HT-29 (cell line): ENCODE measurements around the gene DUSP8. TPM values are rescaled to one million over a fixed set of nuclear protein-coding genes. Genes with fewer than 3 reads are reported as not detected.

Source experiments
- DNase-seq: peaks from one replicate; pipeline ENCODE4 v3.0.0-alpha.2; 2015; ENCODE audit warnings: low spot score
- total RNA-seq: library from RNA; depleted of rRNA; stranded (reverse); fragments of >200 nt; shearing (Covaris generic); gene quantifications from 2 replicates; pipeline ENCODE4 v1.2.3, GENCODE V29; 2014

The DUSP8 gene
- total RNA-seq, 1 experiment from 2014 or later: 23.2 TPM

DNA sequence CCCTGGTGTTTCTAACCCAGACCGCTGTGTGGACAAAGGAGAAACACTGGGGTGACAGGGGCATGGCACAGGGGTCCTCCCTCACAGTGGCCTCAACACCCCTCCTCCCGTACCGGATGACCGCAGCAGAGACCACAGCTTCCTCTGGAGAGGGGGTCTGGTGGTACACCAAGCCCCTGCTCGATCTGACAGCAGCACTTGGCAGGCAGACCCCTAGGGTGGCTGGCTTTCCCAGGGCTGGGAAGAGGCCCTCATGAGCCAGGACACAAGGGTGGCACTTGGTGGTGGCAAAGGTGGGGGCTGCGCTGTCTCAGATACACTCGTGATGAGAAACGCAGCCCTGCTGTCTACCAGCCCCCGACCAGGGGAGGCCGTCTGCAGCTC lies 38.7 kb downstream of the DUSP8 start:
- no peak for DNase-seq

DNA sequence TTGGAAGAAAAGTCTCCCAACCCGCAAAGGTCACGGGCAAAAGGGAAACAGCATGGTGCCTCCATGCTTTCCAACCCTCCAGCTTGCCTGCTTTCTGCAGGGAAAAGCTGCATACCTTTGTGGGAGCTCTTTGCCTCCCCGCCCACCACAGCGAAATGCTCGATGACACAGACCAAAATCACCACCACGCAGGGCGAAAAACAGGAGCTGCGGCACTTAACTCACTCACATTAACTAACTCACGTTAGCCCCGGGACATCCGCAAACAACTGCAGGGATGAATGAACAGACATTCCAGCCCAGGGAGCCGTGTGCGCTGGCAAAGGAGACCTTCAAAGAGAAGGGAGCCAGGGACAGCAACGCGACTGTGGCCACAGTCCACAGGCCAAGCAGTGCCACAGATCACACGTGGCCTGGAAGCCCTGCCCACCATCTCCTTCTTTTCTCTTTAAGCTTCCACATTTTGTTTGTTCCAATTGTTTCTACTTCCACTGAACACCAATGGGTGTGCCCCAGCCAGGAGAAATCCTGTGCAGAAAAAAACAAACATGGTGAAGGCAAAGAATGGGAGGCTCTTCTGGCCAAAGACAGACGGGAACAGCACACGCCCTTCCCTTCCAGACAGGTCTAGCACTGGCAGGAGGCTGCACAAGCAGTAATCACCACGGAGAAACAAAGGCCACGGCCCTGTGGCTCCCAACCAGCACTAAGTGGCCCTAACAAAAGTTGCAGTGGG lies 39.3 kb downstream of the DUSP8 start:
- no peak for DNase-seq

DNA sequence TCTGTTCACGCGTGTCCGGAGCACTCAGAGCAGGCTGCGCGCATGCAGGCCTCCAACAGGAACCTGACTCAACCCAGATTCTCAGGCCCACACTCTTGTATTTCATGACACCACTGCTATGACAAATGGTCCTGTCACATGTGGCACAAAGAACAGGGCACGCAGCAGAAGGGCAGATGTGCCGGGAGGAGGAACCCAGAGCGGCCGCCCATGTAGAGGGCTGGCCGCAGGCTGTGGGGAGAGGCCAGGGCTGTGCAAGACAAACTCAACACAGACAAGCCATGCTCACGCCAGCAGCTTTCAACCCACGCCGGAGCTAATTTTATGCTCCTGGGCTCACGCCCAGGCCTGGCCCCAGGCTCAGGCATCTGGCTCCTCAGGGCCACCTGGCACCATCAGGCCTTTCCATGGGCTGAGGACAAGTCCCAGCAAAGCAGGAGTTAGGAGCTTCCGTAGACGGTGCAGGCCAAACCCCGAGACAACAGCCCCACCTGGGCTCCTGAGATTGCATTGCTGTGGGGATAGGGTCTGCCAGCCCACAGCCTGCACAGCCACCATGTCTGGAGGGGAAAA lies 40.0 kb downstream of the DUSP8 start:
- no peak for DNase-seq

DNA sequence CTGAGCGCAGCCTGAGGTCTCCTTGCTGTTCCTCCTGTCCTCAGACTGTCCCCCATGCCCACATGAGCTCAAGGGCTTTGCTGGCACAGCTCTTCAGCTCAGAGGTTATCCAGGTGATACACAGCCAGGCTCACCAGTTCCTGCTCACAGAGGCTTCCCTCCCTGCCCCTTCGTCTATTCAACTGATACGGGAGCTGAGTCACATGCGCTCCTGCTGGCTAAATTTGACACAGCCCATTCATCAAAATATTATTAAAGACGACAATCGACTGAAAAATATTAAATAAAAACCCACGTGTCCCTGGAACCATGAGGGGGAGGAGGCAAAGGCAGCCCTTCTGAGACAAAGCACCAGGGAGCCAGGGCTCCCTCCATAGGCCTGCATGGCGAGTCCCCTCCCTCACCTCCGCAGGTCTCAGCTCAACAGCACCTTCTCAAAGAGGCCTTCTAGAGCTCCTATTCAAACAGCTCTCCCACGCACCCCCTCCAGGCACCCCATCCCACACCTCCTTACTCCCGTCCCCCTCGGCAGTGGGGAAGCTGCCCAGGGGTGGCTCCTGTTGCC lies 40.5 kb downstream of the DUSP8 start:
- no peak for DNase-seq

DNA sequence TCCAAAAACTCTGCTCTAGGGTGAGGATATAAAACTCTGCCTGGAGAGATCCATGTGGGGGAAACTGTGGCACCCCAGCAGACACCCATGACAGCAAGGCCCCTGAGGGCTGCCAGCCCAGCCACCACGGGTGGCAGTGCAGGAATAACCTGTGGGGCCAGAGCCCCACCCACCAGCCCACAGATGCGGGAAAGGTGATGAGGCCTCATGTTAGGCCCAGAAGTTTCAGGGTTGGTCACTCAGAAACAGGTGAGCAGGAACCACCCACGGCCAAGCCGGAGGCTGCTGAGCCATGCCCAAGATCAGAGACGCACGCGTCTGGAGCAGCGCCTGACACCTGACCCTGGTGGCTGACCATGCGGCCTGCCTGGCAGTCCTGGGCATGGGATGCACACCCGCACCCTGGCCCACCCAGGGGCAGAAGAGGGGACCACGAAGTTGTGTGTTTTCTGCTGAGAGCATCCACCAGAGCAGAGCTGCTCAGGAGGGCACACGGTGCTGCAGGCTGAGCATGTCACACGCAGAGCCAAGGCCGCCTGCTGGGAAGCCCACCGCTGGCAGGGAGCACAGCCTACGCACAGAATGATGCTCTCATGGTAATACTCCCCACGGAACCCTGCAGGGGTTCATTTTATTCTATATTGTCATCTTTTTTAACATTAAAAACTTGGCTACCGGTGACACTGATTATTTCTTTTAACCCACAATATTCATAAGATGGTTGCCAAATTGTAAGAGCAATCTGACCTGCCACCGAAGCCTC lies 41.2 kb downstream of the DUSP8 start:
- no peak for DNase-seq

DNA sequence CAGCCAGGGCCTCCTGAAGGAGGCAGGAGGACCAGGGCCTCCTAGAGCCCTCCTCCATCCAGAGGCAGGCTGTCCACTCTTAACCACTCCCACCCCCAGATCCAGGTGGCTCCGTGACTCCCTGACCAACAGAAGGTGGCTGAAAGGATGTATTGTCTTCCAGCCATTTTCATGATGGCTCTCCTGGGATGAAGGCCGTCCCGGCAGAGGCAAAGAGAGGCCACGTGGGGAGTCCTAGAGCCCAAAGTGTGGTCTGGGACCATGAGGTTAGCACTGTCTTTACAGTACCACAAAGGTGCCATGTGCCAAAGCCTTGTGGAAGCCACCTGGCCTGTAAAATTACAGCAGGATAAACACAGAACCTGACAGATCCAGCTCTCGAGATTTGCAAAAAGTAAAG lies 42.3 kb downstream of the DUSP8 start:
- no peak for DNase-seq

DNA sequence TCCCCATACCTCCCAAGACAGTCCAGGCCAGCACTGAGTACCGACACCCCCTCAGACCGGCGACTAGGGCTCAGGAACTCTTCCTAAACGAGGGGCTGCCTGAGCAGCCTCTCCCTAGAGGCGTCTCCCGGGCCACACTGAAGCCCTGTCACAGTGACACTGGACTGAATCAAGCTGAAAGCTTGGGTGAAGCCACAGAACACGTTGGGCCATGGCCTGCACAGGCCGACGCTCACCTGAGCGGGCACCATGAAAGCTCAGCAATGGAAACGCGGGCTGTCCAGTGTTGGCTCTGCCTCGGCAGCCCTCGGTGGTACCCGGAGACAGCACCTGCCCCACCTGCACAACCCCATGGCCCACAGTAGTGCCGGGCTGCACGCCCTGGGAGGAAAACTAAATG lies 42.8 kb downstream of the DUSP8 start:
- no peak for DNase-seq

DNA sequence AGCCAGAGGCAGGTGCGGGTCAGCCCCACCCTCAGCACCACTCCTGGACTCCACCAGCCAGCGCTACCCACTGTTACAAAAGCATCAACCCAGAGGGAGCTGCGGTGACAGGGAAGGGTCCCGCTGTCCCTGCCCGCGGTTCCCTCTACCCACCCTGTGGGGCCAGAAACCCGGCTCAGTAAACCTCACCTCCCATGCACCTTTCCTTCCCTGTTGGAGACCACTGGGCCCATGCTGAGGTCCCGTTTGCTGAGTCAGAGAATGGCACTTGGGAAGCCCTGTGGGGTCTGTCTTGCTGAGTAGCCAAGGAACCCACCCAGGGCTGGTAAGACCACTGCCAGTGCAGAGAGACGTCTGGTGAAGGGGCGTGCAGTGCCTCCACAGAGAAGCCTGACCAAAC lies 43.4 kb downstream of the DUSP8 start:
- DNase-seq: no peak

DNA sequence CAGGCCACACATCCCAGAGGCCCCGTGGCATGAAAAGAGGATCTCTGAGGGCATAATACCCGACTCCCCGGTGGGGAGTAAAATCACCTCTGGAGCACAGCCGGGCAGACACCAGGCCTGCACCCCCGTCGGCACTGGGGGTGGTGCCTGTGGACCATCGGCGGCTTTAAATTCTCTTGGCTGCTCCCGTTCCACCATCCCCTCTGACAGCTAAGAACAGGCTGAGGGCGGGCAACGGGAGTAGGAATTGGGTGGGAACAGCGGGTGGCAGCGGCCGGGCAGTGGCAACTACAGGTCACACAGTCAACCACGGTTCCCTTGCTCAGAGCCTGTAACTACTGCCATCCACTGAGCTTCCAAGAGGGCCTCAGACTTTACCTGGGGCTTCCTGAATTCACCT lies 45.3 kb downstream of the DUSP8 start:
- no peak for DNase-seq

DNA sequence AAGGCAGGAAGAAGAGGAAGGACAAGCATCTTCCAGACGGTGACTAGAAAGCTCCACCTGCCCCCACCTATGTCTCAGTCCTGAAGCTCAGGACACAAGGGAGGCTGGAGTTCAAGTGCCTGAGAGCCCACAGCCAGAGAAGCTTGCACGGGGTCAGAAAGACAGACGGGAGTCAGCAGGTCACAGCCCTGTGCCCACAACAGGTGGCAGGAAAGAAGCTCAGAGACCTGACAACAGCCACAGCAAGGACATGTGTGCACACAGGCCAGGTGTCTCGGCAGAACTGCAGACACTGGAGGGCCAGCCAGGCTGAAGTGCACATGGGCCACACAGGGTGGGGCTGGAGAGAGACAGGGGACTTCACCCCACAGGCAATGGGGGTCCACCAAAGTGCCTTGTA lies 48.3 kb downstream of the DUSP8 start:
- DNase-seq: no peak

DNA sequence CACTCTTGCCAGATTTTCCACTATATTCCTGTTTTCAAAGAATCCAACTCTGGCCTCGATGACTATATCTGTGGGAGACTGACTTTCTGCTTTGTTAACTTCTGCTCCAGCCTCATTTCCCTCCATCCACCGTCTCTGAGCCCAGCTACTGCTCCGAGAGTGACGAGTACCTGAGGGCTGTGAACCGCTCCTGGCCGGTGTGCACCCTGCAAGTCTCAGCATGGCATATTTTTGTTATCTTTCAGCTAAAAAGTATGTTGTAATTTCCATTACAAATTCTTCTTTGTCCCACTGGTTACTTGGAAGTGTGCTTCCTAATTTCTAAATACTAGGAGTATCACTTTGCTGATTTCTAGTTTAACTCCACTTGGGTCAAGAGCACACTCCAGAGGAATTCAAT lies 49.0 kb downstream of the DUSP8 start:
- DNase-seq: no peak

DNA sequence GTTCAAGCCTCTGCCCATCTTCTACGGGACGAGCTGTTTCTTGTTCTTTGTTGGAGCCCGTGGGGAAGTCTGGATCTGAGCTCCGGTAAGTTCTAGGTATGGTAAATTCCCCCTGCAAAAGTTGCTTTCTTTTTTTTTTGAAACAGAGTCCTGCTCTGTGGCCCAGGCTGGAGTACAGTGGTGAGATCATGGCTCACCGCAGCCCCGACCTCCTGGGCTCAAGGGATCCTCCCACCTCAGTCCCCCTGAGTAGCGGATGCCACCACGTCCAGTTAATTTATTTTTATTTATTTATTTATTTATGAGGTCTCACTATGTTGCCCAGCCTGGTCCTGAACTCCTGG lies 50.0 kb downstream of the DUSP8 start:
- DNase-seq: no peak

DNA sequence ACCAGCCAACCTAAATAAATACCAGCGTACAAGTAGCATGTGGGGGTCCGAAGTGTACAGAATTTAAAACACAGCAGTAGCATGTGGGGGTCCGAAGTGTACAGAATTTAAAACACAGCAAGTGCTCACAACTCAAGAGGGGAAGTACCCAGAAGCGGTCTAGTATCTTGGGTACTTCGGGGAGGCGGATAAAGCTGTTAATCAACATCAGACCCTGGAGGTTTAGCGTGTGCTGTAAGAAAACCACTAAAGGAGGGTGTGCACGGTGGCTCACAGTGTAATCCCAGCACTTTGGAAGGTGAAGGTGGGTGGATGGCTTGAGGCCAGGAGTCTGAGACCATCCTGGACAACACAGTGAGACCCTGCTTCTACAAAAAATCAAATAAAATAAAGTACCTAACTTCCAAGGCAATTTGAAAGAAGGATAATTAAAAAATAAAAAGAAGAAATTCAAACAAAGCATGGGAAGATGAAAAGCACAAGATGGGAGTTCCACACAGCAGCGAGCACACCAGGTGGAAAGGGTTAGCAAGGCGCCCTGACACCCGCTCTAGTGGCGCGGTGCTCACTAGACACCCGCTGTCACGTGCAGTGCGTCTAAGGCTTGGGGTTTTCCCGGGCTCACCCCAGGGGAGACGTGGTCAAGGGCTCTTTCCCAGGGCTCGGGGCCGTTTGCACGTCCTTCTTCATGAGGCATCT lies 50.5 kb downstream of the DUSP8 start:
- DNase-seq: no peak

DNA sequence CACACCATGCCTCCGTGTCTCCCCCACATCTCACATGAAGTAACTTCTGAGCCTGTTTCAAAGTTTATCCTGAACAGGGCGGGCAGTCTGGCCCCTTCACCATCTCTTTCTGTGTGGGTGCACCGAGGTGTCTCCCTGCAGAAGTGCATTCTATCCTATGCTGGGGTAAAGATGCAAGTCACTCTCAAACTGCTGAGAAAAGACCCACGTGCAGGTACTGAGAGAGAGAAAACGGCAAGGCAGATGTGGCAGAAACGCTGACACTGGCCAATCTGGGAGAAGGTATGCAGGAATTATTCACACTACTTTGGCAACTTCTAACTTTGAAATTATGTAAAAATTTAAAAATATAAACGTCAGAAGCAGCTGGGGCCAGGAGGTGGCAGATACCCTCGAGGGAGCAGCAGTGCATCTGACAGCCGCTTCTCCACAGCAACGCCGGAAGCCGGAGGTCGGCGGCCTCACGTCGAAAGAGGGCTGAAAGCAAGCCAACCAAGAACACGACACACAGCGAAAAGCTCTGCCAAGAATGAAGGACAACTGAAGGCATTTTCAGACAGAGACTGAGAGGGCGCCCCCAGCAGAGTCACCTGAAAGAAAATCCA lies 51.3 kb downstream of the DUSP8 start:
- no peak for DNase-seq

DNA sequence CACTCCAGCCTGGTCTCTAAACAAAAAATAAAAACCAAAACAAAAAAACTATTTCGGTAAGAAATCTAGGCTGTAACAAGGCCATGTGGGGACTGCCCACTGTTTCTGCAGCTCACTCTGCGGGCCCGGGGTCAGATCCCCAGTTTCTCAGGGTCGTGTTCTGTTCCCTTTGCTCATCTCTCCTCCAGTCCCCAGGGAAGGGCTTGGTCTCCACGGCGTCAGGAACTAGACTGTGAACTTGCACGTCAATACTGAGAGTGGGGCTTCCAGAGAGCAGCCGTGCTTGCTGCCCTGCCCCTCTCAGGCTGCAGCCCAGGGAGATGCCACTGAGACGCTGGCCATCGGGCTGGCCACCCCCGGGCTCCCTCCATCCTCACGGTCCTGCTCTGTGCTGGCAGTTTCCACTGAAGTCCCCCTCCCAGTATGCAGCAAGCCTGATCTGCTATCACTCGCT lies 51.8 kb downstream of the DUSP8 start:
- no peak for DNase-seq

DNA sequence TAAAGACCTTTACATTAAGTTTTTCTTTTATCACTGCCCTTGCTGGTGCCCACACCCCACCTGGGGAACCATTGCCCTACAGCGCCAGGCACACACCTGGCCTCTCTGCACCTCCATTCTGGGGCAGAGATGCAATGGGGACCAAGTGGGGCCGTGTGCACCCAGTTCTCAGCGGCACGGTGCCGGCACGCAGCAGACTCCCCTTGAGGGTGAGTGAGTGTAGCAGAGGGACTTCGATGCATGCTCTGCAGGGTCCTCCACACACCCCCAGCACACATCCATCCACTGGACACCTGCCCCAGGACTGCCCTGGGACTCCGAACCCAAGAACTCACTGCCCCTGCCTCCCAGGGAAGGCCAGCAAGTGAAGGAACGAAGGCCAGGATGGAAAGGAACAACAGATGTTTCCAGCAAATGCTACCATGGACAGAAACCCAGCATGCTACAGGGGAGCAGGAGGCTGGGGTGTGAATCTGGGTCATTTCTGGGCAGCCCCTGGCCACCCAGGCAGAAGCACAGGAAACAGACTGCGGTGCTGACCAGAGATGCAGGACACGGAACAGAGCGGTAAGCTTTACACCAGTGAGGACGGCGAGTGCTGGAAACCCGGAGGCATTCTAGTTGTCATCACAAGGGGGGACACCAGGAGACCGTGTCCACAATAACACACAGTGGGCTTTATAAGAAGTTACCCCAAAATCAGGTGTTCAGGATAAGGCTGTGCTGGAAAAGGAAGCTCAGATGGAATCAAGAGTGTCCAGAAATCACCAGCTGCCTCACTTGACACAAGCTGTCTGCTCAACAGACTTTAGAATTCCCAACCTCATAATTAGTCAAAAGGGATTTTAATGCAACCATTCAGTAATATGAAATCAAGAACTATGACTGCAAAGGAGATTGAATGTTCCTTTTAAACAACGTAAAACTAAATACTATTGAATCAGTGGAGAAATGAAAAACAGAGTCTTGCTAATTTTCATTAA lies 52.8 kb downstream of the DUSP8 start:
- no peak for DNase-seq

DNA sequence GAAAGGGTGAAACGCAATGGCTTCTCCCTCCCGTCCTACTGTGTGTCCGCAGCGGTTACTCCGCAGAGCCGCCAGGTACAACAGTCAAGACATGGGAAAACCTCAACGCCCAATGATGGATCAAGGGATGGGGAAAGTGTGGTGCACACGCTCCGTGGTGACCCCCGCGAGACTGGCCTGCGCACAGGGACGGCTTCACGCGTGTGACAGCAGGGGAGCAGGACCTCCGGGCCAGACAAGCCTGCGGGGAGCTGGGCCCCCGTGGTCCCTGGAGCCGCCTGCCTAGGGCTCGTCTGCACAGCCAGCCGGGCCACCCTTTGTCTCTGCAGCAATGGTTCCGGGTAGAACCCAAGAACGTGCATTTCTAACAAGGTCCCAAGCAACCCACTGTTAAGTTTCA lies 53.8 kb downstream of the DUSP8 start:
- DNase-seq: no peak

DNA sequence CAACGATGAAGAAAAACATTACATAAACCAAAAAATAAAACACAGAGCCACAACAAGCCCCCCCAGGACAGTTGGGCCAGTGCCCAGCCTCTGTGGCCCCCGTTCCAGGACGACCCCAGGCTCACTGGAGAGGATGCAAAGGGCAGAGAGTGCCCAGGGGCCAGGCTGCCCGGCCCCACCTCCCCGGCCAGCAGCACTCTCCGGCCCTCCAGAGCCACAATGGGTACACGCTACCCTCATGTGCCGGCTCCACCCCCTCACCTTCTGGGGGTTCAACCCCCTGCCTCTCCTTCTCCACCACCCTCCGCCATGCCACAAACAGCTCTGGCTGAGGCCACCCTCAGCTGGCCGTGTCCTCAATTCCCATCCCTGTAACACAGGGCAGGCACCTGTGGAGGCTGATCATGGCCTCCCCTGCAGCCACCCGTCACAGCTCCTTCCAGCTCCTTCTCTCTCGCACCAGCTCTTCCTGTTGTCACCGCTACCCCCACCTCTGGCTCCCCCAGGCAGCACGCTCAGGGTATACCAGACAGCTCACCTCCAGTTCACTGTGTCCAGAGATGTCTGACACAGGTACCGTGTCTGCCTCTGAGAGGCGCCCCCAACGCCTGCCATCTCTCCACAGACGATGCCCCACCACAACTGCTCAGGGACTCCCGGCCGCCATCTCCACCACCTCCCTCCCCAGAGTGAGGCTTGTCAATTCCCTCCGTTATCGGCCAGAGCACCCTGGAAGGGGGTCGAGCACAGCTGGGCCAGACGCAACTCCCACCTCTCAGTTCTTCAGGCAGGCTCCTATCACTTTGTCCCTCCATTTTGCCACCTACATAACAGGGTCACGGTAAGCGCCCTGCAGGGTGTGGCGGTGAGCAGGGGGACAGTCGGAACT lies 54.7 kb downstream of the DUSP8 start:
- no peak for DNase-seq

DNA sequence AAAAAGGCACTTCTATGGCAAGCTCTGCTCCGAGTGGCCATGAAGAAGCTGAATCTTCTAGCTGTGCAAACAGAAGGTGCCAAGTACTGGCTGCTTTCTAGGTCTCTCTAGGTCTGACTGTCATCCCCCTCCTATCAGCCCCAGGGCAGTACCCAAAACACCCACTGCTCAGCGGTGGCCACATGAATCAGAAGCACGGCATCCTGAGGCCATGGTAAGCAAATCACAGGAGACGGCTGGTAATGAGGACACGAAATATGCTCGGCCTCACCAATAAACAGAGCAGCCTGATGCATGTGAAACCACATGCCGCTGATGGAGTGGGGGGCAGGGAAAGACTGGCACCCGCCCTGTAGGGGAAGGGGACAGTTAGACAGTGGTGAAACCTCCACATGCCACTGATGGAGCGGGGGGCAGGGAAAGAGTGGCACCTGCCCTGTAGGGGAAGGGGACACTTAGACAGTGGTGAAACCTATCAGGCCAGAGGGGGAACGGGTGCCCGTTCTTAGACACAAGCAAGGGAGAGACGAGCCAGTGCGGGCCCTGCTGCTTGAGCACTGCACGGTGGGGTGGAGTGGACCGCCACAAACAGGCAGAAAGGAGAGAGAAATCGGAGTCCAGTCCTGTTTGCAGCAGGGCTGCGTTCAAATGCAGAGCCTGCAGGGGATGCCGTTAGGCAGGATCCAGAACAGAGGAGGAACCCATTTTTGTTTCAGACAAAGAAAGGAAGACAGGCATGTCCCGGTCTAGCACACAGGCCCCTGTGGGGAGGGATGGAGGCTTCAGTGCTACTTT lies 55.6 kb downstream of the DUSP8 start:
- DNase-seq: no peak
